Trophoblast cell (in vitro differentiated cells and primary cell): ENCODE data around the gene DLK2.
"Not testable (repeated sequence)": the region's sequence is repeated elsewhere in the genome, so short reads cannot be mapped to it uniquely, and the experiment has no call there.

Source experiments
- DNase-seq, 2 donors: peaks; one replicate each; pipeline ENCODE4 v3.0.0-alpha.2; 2016
- H2AFZ ChIP-seq: 2 replicates; pipeline ENCODE4 v1.6.1; 2013; ENCODE audit warnings: low read length, moderate library complexity, mild to moderate bottlenecking; ENCODE audit not compliant: insufficient read depth, poor library complexity
- H2AK5ac ChIP-seq: 2 replicates; pipeline ENCODE4 v1.6.1; 2013; ENCODE audit warnings: mild to moderate bottlenecking, low read length
- H2BK120ac ChIP-seq: 2 replicates; pipeline ENCODE4 v1.6.1; 2013; ENCODE audit warnings: low read length, mild to moderate bottlenecking, moderate library complexity; ENCODE audit not compliant: insufficient read depth, poor library complexity
- H2BK12ac ChIP-seq: 2 replicates; pipeline ENCODE4 v1.6.1; 2013; ENCODE audit warnings: mild to moderate bottlenecking, low read length, moderate library complexity
- H2BK5ac ChIP-seq: 2 replicates; pipeline ENCODE4 v1.6.1; 2013; ENCODE audit warnings: low read length, low read depth, moderate library complexity, mild to moderate bottlenecking; ENCODE audit not compliant: poor library complexity
- H3K14ac ChIP-seq: 2 replicates; pipeline ENCODE4 v1.6.1; 2013; ENCODE audit warnings: mild to moderate bottlenecking, low read length
- H3K18ac ChIP-seq: 2 replicates; pipeline ENCODE4 v1.6.1; 2013; ENCODE audit warnings: mild to moderate bottlenecking, low read length
- H3K23ac ChIP-seq: 2 replicates; pipeline ENCODE4 v1.6.1; 2013; ENCODE audit warnings: low read length
- H3K27ac ChIP-seq: 2 replicates; pipeline ENCODE4 v1.5.1; 2013; ENCODE audit warnings: low read depth, mild to moderate bottlenecking, inconsistent platforms, low read length, moderate library complexity
- H3K27me3 ChIP-seq: 2 replicates; pipeline ENCODE4 v1.6.1; 2013; ENCODE audit warnings: inconsistent platforms, mild to moderate bottlenecking, low read length, moderate library complexity; ENCODE audit not compliant: insufficient read depth
- H3K36me3 ChIP-seq, 2 experiments: 1 replicate in 1 of 2; 2 replicates in 1 of 2; pipeline ENCODE4 v1.6.1; 2013; ENCODE audit warnings: low read length in 2 of 2, mild to moderate bottlenecking in 2 of 2, moderate library complexity in 1 of 2; ENCODE audit not compliant: insufficient read depth in 2 of 2, control insufficient read depth in 1 of 2
- H3K4ac ChIP-seq: 2 replicates; pipeline ENCODE4 v1.6.1; 2013; ENCODE audit warnings: low read depth, mild to moderate bottlenecking, low read length, moderate library complexity
- H3K4me1 ChIP-seq, 2 experiments: 1 replicate in 1 of 2; 2 replicates in 1 of 2; pipeline ENCODE4 v1.6.1; 2013; ENCODE audit warnings: low read length in 2 of 2, mild to moderate bottlenecking in 2 of 2, moderate library complexity in 1 of 2; ENCODE audit not compliant: insufficient read depth in 2 of 2, control insufficient read depth in 1 of 2
- H3K4me2 ChIP-seq: 2 replicates; pipeline ENCODE4 v1.6.1; 2013; ENCODE audit warnings: inconsistent platforms, mild to moderate bottlenecking, low read length, moderate library complexity
- H3K4me3 ChIP-seq: 2 replicates; pipeline ENCODE4 v1.5.1; 2013; ENCODE audit warnings: mild to moderate bottlenecking, low read depth, low read length, inconsistent platforms
- H3K79me1 ChIP-seq: one replicate; pipeline ENCODE4 v1.6.1; 2013; ENCODE audit warnings: low read length
- H3K79me2 ChIP-seq: 2 replicates; pipeline ENCODE4 v1.6.1; 2013; ENCODE audit warnings: low read length, mild to moderate bottlenecking; ENCODE audit not compliant: control insufficient read depth, insufficient read depth, poor library complexity
- H3K9ac ChIP-seq: 2 replicates; pipeline ENCODE4 v1.6.1; 2013; ENCODE audit warnings: mild to moderate bottlenecking, low read length
- H3K9me3 ChIP-seq: 2 replicates; pipeline ENCODE4 v1.6.1; 2013; ENCODE audit warnings: low read depth, mild to moderate bottlenecking, control low read depth, inconsistent platforms, low read length; ENCODE audit not compliant: insufficient read depth
- H4K12ac ChIP-seq: 2 replicates; pipeline ENCODE4 v1.6.1; 2013; ENCODE audit warnings: low read depth, mild to moderate bottlenecking, low read length, moderate library complexity
- H4K8ac ChIP-seq: 2 replicates; pipeline ENCODE4 v1.6.1; 2013; ENCODE audit warnings: low read depth, mild to moderate bottlenecking, low read length, moderate library complexity
- H4K91ac ChIP-seq: one replicate; pipeline ENCODE4 v1.6.1; 2013; ENCODE audit warnings: low read depth, mild to moderate bottlenecking, low read length, moderate library complexity
- WGBS: extraction: QIAGEN DNeasy Blood & Tissue Kit; methylation state at CpG from one replicate; pipeline ENCODE4 v1.1.7; 2013; ENCODE audit warnings: missing lambda C conversion rate; ENCODE audit not compliant: insufficient read length, insufficient coverage; ENCODE audit errors: extremely low coverage; 5-methylcytosine and 5-hydroxymethylcytosine counted together

Gene DLK2

DNA sequence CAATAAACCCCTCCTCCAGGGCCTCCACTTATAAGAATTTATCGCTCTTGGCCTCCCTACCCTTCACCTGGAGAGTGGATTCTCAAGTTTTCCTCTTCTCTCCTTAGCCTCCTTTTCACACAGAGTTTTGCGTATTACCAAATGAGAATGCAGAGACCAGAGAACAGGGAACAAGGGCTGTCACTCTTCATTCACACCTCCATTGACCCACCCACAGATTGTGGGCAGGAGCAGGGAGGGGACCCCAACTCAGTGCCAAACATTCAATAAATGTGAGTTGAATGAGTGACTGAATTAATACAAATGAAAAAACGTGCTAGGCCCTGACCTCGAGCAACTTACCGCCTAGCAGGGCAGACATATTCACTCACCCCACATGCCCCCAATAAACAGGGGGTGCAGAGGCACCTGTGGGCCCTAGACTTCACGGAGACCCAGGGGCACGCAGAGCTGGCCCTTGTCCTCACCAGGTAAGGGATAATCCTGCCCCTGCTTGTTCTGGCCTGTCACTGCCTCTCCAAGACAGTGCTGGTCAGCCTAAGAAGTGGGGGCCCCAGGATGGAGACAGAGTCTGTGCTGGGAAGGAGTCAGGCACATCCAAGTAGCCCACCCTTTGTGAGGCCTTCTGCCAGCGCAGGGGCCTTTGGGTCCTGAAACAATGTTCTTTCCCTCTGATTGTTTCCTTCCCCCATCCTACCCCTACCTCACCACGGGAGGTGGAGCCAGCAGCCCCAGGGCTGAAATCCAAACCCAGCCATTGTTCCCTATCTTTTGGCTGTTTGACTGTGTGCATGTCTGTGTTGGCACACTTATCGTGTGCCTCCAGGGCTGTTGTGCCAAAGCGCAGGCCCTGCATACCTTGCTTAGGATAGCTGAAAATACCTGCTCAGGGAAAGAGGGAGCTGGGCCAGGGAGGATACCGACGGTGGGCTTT, 13.7 kb upstream of the DLK2 start:
- Histone ChIP-seq H3K4me1 (peaks cover 5 to 10% of the 10 kb centered on the region in 2 experiments), H2AK5ac (no peak overlapping the region), H3K4me3 (no peak overlapping the region), H3K9ac (no peak overlapping the region), H3K4me2 (no peak overlapping the region), H3K14ac (no peak overlapping the region), H3K18ac (no peak overlapping the region), H2BK5ac (no peak overlapping the region), H4K8ac (no peak overlapping the region), H3K9me3 (no peaks in the 10 kb centered on the region), H2BK12ac (no peak overlapping the region), H2BK120ac (no peak overlapping the region), H2AFZ (no peak overlapping the region), H3K4ac (no peak overlapping the region), H4K91ac (no peak overlapping the region), H3K36me3 (no peaks in the 10 kb centered on the region), H3K79me2 (no peaks in the 10 kb centered on the region), H3K27ac (no peak overlapping the region), H3K79me1 (no peaks in the 10 kb centered on the region), H3K23ac (no peak overlapping the region), H3K27me3 (no peaks in the 10 kb centered on the region), H4K12ac (no peak overlapping the region)
- DNase-seq: peak; percentile 41 to 57
- no CpG with 5 or more reads among the region's 13 CpGs for WGBS

DNA sequence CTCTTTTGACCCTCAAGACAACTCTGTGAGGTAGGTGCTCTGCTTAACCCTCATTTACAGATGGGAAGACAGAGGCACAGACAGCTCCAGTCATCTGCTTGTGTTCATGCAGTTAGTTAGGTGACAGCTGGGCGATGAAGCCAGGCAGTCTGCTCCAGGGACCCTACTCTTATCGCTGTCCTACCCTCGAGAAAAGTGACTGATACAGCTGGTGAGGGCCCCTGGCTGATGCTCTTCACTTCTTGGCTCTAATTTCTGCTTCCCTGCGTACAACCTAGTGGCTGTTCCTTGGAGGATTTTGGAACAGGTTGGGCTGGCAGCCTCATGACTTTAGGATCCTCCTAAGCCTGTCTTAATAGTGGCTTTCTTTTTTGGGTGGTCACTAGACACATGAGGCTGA, 12.9 kb upstream of the DLK2 start:
- no peak for DNase-seq
- no peak overlapping the region for H3K9ac ChIP-seq
- no peak overlapping the region for H4K12ac ChIP-seq
- no peak overlapping the region for H2BK120ac ChIP-seq
- no peak overlapping the region for H4K8ac ChIP-seq
- H4K91ac ChIP-seq: no peak overlapping the region
- H3K18ac ChIP-seq: no peak overlapping the region
- no peak overlapping the region for H3K4me3 ChIP-seq
- H3K36me3 ChIP-seq: no peaks in the 10 kb centered on the region
- no peak overlapping the region for H3K23ac ChIP-seq
- H3K79me2 ChIP-seq: no peaks in the 10 kb centered on the region
- H3K9me3 ChIP-seq: no peaks in the 10 kb centered on the region
- no peak overlapping the region for H2BK5ac ChIP-seq
- no peak overlapping the region for H2AFZ ChIP-seq
- no peak overlapping the region for H3K4me2 ChIP-seq
- no peak overlapping the region for H2BK12ac ChIP-seq
- H2AK5ac ChIP-seq: no peak overlapping the region
- no peak overlapping the region for H3K14ac ChIP-seq
- no peaks in the 10 kb centered on the region for H3K79me1 ChIP-seq
- H3K4ac ChIP-seq: no peak overlapping the region
- H3K27me3 ChIP-seq: no peaks in the 10 kb centered on the region
- H3K27ac ChIP-seq: no peak overlapping the region
- WGBS: no CpG with 5 or more reads among the region's 4 CpGs
- H3K4me1 ChIP-seq: peaks cover 5 to 10% of the 10 kb centered on the region in 2 experiments

GRCh38 chr6:43467752-43468151, 12.4 kb upstream of the DLK2 start:
- no CpG with 5 or more reads among the region's 4 CpGs for WGBS

DNA sequence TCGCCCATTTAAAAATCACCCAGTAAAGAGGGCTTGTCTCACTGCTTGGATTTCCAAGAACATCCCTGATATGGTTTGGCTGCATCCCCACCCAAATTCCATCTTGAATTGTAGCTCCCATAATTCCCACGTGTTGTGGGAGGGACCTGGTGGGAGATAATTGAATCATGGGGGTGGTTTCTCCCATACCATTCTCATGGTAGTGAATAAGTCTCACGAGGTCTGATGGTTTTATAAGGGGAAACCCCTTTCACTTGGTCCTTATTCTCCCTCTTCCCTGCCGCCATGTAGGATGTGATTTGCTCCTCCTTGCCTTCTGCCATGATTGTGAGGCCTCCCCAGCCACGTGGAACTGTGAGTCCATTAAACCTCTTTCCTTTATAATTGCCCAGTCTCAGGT, 11.9 kb upstream of the DLK2 start:
- not testable (repeated sequence) for H4K8ac ChIP-seq, H2BK5ac ChIP-seq
- whole genome bisulfite sequencing: no CpG with 5 or more reads among the region's 5 CpGs

More at GRCh38 chr6:43467752-43468151, 12.4 kb upstream of the DLK2 start:
- H3K27me3 ChIP-seq: no peaks in the 10 kb centered on the region
- H3K9me3 ChIP-seq: no peaks in the 10 kb centered on the region
- H3K14ac ChIP-seq: no peak overlapping the region
- no peak overlapping the region for H4K8ac ChIP-seq
- H3K4me1 ChIP-seq: peaks cover 5 to 10% of the 10 kb centered on the region in 2 experiments
- no peaks in the 10 kb centered on the region for H3K79me1 ChIP-seq
- DNase-seq: peak; percentile 93
- H2AFZ ChIP-seq: no peak overlapping the region
- H3K36me3 ChIP-seq: no peaks in the 10 kb centered on the region
- H2BK12ac ChIP-seq: no peak overlapping the region
- H2AK5ac ChIP-seq: no peak overlapping the region
- H3K4me3 ChIP-seq: no peak overlapping the region
- no peak overlapping the region for H3K9ac ChIP-seq
- no peak overlapping the region for H2BK120ac ChIP-seq
- no peak overlapping the region for H3K4ac ChIP-seq
- H3K4me2 ChIP-seq: no peak overlapping the region
- H3K23ac ChIP-seq: no peak overlapping the region
- no peak overlapping the region for H3K27ac ChIP-seq
- H3K79me2 ChIP-seq: no peaks in the 10 kb centered on the region
- no peak overlapping the region for H4K91ac ChIP-seq
- H3K18ac ChIP-seq: no peak overlapping the region
- H4K12ac ChIP-seq: no peak overlapping the region
- H2BK5ac ChIP-seq: no peak overlapping the region

More for the DNA sequence above, 11.9 kb upstream of the DLK2 start:
- H4K91ac ChIP-seq, H3K79me1 ChIP-seq, H2BK120ac ChIP-seq, H3K14ac ChIP-seq, H3K36me3 ChIP-seq, H3K79me2 ChIP-seq, H4K12ac ChIP-seq, H3K4me1 ChIP-seq, H3K27ac ChIP-seq, H3K18ac ChIP-seq, H3K4me3 ChIP-seq, H2BK12ac ChIP-seq, DNase-seq, H3K9me3 ChIP-seq, H2AFZ ChIP-seq, H3K27me3 ChIP-seq, H2AK5ac ChIP-seq, H3K9ac ChIP-seq, H3K4me2 ChIP-seq, H3K23ac ChIP-seq, H3K4ac ChIP-seq: not testable (repeated sequence)
